DMS153 (cell line): ENCODE measurements around the gene SERPINE2.
A peak's percentile ranks its signal among the peaks of the same experiment; 100 is the strongest.

Experiments
- DNase-seq: peaks from one replicate; lab custom pipeline; 2025; lab: John Stamatoyannopoulos, UW

SERPINE2 gene

DNA sequence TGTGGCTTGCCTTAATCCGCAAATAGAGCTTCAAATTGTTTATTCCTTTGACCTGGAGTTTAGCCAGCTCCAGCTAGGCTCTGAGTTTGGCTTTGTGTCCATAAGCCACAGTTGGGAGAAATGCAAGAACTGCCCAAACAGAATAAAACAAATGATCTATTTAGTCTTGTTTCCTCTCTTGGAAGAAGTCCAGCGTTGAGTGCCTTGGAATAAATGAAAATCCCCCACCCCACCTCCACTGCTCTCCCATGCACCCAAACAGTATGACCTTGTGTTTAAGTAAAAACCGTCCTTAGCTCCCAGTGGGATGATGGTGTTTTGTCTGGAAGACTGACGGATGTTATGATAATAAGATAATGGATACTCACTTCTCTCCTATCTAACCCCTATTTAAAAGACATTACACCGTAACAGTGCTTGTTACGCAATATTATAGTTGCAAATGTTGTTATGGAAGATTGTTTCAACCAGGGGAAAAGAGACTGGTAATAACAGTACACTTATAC is 3.2 kb upstream of the SERPINE2 start:
- DNase-seq = peak; percentile 9

DNA sequence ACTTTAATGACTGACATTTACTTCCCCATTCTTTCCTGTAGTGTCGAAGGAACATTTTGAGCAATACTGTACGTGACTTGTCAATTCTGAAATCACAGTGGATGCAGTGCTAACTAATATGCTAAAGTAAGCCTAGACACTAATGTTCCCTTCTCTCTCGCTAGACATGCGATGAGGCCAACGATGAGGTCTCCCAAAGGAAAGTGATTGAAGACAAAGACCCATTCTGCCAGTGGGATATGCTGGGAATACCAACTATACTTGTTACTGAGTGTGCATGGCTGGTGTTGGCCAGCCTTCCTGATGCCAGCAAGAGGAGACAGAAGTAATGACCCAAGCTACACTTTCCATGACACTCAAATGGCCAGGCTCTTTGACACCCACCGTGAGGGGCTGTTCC is 2.5 kb upstream of the SERPINE2 start:
- DNase-seq = no peak

DNA sequence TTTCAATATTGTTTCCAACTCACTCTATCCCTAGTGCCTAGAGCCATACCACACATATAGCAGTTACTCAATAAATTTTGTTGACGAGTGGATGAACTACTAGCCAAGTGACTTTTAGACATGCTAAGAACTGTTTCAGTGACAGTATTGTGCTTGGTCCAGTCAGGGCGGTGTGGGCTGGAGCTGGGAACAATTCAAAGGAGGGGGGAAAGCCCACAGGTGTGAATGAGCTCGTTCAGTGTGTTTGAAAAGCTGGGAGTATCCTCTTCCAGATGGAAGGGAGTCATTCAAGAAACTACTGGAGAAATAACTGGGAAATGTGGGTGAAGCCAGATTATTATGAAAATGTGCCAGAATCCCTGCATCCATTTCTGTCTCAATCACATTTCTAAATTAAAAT is 1.7 kb upstream of the SERPINE2 start:
- no peak for DNase-seq

DNA sequence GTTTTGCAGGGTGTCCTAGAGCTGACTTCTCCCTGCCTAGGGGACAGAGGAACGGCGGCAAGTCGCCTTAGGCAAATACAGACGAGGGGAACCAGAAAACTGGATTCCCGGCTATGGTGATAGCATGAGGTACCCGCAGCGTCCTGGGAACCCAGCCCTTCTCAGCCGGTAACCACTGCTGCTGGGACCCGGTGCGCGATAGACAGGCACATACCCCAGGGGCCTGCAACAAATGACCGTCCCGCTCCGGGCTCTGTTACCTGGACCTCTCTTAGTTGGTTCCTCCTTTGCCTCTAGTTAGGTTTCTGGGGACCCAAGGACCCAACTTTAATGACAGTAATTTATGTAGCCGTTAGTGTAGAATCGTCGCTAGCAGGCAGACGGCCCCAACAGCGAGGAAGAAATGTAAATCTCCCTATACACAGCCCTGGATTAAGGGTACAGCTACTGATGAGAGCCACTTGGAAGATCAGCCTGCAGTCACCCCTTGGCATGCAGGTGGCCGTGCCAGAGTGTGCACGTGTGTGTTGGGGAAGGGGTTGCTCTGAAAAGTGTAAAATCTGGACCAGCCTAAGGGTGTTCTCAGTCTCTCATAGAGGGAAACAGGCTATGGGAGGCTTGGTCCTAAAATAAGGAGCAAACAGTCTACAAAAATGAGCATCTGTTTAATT is 819 bp upstream of the SERPINE2 start:
- DNase-seq = no peak

DNA sequence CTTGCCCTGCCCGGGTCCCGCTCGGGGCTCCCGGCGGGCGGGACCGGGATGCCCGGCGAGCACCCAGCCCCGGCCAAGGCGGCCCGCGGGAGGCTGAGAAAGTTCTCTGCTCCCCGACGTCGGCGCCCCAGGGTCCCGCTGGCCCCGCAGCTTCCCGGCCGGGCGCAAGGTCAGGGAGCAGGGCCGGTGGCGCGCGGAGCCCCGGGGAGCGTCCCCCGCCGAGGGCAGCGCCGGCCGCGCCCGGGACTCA is 331 bp downstream of the SERPINE2 start:
- DNase-seq = no peak

DNA sequence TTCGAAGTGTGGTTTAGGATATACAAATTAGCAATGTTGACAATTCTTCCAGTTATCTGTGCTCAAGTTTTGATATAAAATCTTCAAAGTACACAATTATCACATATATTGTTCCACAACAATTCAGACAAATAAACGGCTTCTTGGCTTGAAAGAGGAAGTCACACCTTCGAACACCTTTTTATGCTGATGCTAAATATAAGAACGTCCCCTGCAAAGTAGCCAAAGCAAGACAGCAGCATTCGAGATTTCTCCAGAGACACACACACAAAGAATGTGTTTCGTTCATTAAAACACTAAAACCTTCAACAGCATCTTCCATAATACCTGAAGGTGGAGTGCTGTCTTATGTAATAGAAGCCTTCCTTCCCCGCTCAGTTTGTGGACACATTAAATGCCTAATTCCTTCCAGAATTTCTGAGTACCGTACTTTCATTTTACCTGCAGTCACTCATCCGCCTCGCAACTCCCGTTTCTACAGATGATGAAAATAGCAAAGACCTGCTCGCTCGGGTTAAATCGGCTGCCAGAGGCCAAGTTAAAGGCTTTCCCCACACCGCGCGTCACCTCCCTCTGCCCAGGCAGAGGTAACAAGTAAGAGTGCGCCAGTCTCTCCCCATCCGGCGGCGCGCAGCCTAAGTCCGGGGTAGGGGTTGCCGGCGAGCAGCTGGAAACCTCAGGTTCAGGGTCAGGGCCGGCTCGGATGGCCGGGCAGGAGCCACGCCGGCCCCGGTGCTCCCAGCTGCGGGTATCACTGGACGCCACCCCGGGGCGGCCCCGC is 847 bp downstream of the SERPINE2 start:
- DNase-seq = peak; percentile 12

DNA sequence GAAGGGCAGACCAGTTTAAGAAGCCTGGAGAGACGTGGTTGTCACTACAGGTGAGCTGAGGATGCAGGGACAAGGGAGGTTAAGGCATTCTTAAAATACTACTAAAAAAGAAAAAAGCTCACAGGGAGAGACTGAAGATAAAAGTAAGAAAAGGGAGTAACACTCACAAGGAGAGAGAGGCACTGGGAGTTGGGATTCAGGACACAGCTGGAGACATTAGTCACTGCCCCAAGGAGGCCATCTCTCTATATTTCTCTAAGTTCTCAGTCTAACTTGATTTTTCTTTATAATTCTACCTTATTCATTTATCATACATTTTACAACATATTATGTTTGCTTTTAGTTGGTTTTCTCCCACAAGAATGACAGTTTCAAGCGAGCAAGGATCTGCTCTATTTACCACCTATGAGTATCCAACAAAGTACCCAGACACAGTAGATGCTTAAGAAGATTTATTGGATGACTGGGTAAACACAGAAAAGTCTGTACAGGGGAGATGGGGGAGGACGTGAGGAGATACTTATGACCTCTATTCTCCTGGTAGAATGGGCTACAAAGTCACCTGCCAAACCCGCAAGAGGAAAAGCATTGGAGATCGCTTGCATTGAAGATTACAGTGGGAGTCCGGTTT is 2.2 kb downstream of the SERPINE2 start:
- DNase-seq = no peak

DNA sequence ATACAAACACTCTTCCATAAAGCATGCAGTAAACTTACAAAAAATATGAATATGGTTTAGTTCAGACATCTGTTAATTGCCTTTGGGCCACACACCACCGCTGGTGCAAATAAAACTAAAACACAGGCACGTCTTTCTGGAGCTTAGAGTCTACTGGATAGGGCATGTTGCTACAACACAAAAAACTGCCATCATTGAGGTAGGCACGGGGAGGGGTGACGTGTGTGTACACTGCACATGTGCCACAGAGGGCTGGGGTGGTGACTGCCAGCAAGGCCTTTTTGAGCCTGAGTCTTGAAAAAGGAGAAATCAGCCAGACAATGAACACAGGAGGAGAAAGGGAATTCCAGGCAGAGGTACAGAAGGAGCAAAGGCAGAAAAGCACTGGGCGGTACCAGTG is 5.1 kb downstream of the SERPINE2 start:
- DNase-seq = no peak

DNA sequence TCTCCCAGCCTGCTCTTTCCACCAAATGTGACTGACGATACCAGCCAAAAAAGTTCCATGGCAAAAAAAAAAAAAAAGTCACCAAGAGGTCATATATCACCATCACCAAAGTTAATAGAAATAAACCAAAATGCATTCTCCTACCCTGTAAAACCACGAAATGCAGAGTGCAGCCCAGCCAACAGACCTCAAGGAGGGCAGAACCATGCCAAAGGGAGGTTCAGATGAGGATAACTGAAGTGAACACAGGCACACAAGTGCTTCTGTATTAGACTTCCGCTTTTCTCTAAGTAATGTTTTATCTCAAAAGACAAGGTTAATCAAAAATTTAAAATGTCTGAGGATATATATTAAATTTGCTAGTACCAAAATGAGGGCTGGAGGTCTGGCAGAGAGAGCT is 5.5 kb downstream of the SERPINE2 start:
- no peak for DNase-seq

DNA sequence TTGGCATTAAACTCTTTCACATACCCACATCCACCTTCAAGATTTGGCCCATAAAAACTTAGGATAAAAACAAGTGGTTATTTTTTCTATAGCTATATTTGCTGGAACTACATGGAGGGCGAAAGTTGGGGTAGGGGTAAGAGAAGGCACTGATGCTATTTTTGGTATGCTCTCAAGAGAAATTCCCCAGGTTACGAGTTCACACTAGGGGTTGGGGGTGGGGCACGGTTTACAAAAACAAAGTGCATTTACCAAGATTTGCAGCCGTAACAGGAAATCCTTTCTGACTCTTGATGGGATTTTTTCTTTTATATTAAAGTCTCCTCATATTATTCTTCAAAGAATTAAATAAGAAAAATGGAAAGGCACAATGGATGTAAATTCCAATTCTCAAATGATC is 6.8 kb downstream of the SERPINE2 start:
- DNase-seq = no peak

DNA sequence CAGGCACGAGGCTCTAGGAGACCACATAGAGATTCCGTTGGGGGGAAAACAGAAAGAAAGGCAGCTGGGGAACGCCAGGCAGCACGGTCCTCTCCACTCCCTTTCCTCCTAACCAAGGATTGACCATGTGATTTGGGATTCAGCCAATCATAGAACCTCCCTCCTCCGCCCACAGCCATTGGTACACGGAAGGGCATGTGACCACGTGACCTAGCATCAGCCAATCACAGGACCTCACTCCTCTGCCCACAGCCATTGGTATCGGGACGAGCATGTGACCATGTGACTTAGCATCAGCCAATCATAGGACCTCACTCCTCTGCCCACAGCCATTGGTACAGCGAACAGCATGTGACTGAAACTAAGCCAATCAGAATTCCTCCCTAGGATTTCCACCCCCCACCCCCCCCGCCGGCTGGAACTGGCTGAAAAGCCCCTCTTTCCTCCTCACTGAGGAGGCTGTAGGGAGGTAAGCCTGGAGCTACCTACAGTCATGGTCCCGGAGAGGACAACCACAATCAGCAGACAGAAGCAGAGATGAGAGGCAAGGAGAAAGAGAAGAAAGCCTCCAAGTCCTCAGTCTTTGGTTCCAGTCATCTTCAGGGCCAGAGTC is 7.6 kb downstream of the SERPINE2 start:
- DNase-seq = no peak

DNA sequence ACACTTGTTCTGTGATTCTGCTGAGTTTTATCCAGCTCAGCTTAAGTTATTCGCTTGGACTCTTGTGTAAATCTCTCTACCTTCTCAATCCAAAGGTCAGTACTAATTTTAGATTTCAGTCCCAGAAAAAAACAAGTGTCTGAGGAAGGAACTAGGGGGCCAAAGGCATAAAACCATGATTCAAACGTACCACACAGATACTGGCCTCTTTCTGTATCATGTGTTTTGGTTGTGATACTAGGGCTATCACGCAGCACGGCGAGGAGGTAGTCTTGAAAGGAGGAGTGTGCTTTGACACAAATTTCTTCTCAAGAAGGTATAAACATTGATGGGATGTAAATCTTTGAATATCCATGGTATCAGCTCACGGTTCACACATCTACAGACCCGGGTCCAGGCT is 8.3 kb downstream of the SERPINE2 start:
- DNase-seq = no peak

DNA sequence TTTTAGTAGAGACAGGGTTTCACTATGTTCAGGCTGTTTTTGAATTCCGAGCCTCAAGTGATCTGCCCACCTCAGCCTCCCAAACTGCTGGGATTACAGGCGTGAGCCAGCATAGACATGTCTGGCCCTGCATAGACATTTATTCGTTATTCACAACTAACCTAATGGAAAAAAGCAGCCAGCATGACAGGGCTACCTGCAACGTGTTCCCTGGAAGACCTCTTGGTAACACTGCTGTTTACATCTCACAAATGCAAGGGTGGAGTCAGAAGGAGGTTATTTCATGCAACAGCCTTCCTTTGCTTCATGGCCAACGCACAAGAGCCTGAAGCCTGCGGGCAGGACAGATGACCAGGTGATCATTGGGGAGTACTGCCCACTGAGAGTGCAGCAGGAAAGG is 9.2 kb downstream of the SERPINE2 start:
- DNase-seq = no peak

DNA sequence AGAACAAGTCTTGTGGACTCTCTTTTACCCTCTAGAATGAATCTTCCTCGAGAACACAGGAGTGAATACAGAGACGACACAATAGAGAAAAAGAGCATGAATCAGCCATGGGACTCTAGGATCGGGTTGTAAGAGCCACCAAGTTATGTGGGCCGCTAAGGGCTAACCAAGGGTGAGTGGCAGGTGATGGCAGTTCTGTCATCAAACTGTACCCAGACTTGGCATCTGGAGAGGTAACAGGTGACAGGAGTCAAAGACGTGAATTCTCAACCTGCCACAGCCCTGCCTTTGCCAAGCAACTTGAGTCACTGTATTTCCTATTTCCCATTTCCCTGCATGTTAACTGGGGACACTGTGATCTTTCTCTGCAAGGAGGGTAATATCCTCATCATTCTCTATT is 11.2 kb downstream of the SERPINE2 start:
- no peak for DNase-seq

DNA sequence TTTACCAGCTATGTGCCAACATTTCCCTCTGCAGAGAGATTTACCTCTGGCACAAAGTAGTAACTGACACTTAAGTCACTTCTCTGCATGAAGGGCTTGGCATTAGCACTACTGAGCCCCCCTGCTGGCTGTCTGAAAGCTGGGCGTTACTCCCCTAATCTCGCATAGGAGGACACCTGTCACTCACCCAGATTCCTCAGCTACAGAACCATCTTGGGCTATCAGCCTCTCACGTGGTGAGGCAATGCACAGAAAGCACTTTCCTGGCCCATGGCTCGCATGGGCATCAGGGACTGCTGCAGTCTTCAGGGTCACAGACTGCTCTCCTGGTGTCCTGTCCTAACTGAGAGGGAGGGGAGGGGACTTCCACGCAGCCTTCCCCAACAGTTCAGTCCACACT is 12.0 kb downstream of the SERPINE2 start:
- no peak for DNase-seq

DNA sequence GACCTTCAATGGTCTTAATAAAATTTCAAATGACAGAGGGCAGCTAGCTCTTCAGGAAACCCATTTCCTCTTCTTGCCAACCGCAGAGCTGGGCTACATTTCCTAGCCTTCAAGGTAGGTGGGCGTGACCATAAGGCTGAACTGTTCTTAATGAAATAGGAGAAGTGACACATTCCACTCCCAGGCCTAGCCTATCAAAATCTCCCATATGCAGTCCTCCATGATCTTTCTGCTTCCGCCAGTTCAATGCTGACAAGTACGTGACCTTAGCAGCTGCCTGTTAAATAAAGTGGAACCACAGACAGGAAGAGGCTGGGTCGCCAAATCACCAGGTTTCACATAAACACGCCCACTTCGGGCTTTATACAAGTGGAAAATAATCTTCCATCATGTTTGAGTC is 13.2 kb downstream of the SERPINE2 start:
- no peak for DNase-seq

DNA sequence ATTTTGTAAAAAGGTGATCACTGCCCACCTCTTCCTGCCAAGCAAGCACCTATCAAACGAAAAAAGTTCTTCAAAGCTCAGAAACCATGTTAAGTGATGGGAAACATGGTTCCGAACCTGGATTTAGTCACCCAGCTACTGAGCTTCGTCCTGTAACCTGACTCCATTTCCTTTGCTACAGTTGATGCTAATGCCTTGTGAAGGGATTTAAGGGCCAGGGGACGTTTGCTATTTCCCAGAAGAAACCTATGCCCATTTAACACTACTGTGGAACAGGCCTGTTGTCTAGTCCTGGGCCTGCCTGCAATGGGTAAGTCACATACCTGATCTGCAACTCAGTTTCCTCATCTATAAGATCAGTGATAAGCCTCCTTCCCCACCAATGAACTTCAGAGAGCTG is 14.8 kb downstream of the SERPINE2 start:
- no peak for DNase-seq

DNA sequence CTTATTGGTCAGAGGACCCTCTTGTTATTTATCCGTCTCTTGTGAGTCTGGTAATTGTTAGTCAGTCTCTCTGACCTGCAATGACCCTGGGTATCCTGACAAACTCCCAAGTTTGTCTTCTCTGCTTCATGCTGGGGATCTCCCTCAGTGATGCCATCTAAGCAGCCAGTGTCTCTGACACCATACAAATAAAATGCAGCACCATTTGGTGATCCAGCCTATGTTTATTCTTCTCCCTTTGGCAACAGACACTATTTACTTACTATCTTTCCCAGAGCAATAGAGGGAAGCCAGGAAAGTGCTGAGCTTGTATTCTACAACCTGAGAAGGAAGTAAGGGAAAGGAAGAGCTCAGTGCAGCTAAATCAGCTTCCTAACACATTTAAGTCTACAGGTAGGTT is 15.9 kb downstream of the SERPINE2 start:
- peak; percentile 85 for DNase-seq

DNA sequence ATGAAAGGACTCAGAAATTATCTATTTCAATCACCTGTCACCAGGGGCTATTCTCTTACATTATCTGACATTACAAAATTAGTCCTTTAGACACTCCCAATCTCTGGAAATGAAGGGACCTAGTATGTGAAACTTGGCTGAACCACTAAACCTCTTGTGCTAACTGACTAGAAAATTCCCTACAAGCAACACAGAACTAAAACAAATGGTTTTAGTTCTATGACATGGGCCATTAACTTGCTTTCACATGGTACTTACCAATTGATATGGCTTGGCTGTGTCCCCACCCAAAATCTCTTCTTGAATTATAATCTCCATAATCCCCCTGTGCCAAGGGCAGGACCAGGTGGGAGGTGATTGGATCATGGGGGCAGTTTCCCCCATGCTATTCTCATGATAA is 16.6 kb downstream of the SERPINE2 start:
- no peak for DNase-seq

DNA sequence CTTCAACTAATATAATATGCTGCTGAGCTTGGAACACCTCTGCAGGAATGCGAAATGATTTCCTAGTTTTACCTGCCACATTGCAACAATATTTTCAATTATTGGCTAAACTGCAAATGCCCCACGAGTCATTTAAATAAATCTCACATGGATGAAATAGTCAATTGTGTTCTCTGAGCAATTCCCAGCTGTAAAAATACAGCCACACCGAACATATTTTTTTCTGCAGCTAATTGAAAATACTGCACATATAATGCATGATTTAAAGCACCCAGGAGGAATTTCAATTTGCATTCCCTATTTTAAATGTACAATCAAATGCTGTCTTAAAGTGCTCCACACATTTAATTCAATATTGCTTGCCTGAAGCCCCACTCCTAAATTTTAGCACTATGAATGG is 18.6 kb downstream of the SERPINE2 start:
- no peak for DNase-seq

DNA sequence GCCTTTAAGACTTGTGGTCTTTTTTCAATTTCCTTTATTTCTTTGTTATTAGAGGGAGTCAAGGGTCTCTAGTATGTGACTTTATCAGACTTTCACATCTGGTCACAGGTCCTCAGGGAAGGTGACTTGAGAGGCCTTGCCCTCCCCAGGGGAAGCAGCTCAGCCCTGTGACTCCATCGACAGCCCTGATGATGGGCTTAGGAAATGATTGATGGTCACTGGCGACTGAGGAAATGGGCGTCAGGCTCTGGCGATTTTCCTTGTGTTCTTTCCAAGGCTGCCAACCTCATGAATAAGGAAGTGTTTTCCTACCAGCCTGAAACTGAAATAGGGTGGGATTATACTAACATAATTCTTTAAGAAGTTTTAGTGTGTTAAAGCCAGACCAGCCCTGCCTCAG is 21.1 kb downstream of the SERPINE2 start:
- no peak for DNase-seq

DNA sequence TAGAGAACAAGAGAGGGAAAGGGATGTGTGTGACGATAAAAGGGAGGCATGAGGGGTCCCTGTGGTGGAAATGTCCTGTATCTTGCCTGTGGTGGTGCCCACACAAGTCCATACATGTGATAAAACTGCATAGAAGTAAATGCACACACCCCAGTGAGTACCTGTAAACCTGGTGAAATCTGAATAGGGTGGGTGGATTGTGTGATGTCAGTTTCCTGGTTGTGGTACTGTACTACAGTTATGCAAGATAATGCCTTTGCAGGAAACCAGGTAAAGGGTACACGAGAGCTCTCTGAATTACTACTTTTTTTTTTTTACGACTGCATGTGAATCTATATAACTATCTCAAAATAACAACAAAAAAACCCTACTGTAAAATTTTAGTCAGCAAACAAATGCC is 22.1 kb downstream of the SERPINE2 start:
- no peak for DNase-seq

DNA sequence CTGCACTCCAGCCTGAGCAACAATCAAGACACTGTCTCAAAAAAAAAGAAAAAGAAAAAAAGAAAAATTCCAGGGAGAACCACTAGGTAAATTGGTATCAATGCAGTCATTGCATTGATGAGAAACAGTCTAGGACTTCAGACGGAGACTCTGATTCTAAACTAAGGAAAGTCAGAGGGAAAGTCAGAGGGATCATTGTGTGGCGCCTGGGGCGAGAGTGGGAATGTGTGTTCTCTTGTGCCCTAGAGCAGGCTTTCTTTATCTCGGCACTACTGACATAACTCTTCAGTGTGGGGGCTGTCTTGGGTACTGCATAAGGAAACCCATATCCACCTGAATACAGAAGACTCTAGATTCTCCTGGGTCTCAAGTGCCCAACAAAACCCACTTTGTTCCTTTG is 24.8 kb downstream of the SERPINE2 start:
- no peak for DNase-seq
